Mesenchymal stem cell (in vitro differentiated cells and primary cell): Measurements from ENCODE around the gene CABLES2.

ENCODE experiments used
- DNase-seq: peaks from one replicate; pipeline ENCODE4 v3.0.0-alpha.2; 2013
- H2AFZ ChIP-seq: one replicate; pipeline ENCODE4 v1.6.1; 2013; ENCODE audit warnings: low read depth, mild to moderate bottlenecking, control low read depth, inconsistent platforms, low read length, moderate library complexity
- H2AK5ac ChIP-seq: 2 replicates; pipeline ENCODE4 v1.6.1; 2013; ENCODE audit warnings: low read length, moderate library complexity, mild to moderate bottlenecking, inconsistent platforms; ENCODE audit not compliant: severe bottlenecking
- H2BK120ac ChIP-seq: one replicate; pipeline ENCODE4 v1.6.1; 2013; ENCODE audit warnings: low read depth, mild to moderate bottlenecking, inconsistent platforms, low read length, moderate library complexity
- H2BK12ac ChIP-seq, 2 experiments: one replicate each; pipeline ENCODE4 v1.6.1; 2013; ENCODE audit warnings: inconsistent platforms in 2 of 2, low read length in 2 of 2, mild to moderate bottlenecking in 2 of 2, moderate library complexity in 2 of 2, control low read depth in 1 of 2
- H2BK15ac ChIP-seq: one replicate; pipeline ENCODE4 v1.6.1; 2013; ENCODE audit warnings: mild to moderate bottlenecking, low read depth, inconsistent platforms; ENCODE audit not compliant: poor library complexity, severe bottlenecking
- H2BK5ac ChIP-seq: 2 replicates; pipeline ENCODE4 v1.6.1; 2013; ENCODE audit warnings: low read depth, mild to moderate bottlenecking, low read length, control low read depth, inconsistent platforms; ENCODE audit not compliant: poor library complexity, severe bottlenecking
- H3K14ac ChIP-seq, 2 experiments: one replicate each; pipeline ENCODE4 v1.6.1; 2013; ENCODE audit warnings: inconsistent platforms in 2 of 2, low read length in 2 of 2, control low read depth in 1 of 2, mild to moderate bottlenecking in 1 of 2, moderate library complexity in 1 of 2
- H3K18ac ChIP-seq, 2 experiments: one replicate each; pipeline ENCODE4 v1.6.1; 2013; ENCODE audit warnings: inconsistent platforms in 2 of 2, low read length in 2 of 2, control low read depth in 1 of 2, low read depth in 1 of 2, mild to moderate bottlenecking in 1 of 2
- H3K23ac ChIP-seq, 2 experiments: one replicate each; pipeline ENCODE4 v1.6.1; 2013; ENCODE audit warnings: inconsistent platforms in 2 of 2, low read length in 2 of 2, mild to moderate bottlenecking in 2 of 2, moderate library complexity in 2 of 2, control low read depth in 1 of 2
- H3K27ac ChIP-seq: 2 replicates; pipeline ENCODE4 v1.5.1; 2013; ENCODE audit warnings: mild to moderate bottlenecking, moderate library complexity, low read length, control low read depth, inconsistent platforms; ENCODE audit not compliant: poor library complexity, severe bottlenecking
- H3K27me3 ChIP-seq, 2 experiments: 2 replicates each; pipeline versions ENCODE4 v1.6.1 to v1.7.0; 2013; ENCODE audit warnings: low read length in 2 of 2, mild to moderate bottlenecking in 2 of 2, moderate library complexity in 2 of 2, control low read depth in 1 of 2, inconsistent platforms in 1 of 2; ENCODE audit not compliant: control insufficient read depth in 1 of 2, insufficient read depth in 1 of 2
- H3K36me3 ChIP-seq, 2 experiments: 2 replicates each; pipeline versions ENCODE4 v1.6.1 to v1.7.0; 2013; ENCODE audit warnings: low read length in 2 of 2, control low read depth in 1 of 2, inconsistent platforms in 1 of 2, low read depth in 1 of 2, mild to moderate bottlenecking in 1 of 2; ENCODE audit not compliant: insufficient read depth in 2 of 2, control insufficient read depth in 1 of 2
- H3K4ac ChIP-seq, 2 experiments: one replicate each; pipeline ENCODE4 v1.6.1; 2013; ENCODE audit warnings: inconsistent platforms in 2 of 2, low read length in 2 of 2, mild to moderate bottlenecking in 2 of 2, moderate library complexity in 2 of 2, control low read depth in 1 of 2, low read depth in 1 of 2
- H3K4me1 ChIP-seq: 2 replicates; pipeline ENCODE4 v1.6.1; 2013; ENCODE audit warnings: low read depth, low read length, control low read depth; ENCODE audit not compliant: control insufficient read depth, insufficient read depth
- H3K4me2 ChIP-seq: 2 replicates; pipeline ENCODE4 v1.6.1; 2013; ENCODE audit warnings: low read length, mild to moderate bottlenecking, inconsistent platforms; ENCODE audit not compliant: poor library complexity, severe bottlenecking
- H3K4me3 ChIP-seq, 2 experiments: 2 replicates each; pipeline versions ENCODE4 v1.5.1 to v1.7.0; 2013; ENCODE audit warnings: low read length in 2 of 2, mild to moderate bottlenecking in 2 of 2, control low read depth in 1 of 2, low read depth in 1 of 2; ENCODE audit not compliant: insufficient read depth in 1 of 2
- H3K79me1 ChIP-seq: replicated peaks from 2 replicates; pipeline ENCODE4 v1.6.1; 2013; ENCODE audit warnings: mild to moderate bottlenecking, control low read depth, low read length, inconsistent platforms; ENCODE audit not compliant: poor library complexity, severe bottlenecking
- H3K9ac ChIP-seq: 2 replicates; pipeline ENCODE4 v1.7.0; 2013; ENCODE audit warnings: mild to moderate bottlenecking, low read length, moderate library complexity
- H3K9me3 ChIP-seq: 2 replicates; pipeline ENCODE4 v1.7.0; 2013; ENCODE audit warnings: mild to moderate bottlenecking, low read length; ENCODE audit not compliant: control insufficient read depth
- H4K8ac ChIP-seq: one replicate; pipeline ENCODE4 v1.6.1; 2013; ENCODE audit warnings: inconsistent platforms, mild to moderate bottlenecking, low read length, moderate library complexity
- H4K91ac ChIP-seq: one replicate; pipeline ENCODE4 v1.6.1; 2013; ENCODE audit warnings: mild to moderate bottlenecking, low read length, inconsistent platforms
- WGBS: methylation state at CpG from one replicate; pipeline ENCODE4 v1.1.7; 2013; ENCODE audit warnings: mixed read lengths; 5-methylcytosine and 5-hydroxymethylcytosine counted together

Gene CABLES2

DNA sequence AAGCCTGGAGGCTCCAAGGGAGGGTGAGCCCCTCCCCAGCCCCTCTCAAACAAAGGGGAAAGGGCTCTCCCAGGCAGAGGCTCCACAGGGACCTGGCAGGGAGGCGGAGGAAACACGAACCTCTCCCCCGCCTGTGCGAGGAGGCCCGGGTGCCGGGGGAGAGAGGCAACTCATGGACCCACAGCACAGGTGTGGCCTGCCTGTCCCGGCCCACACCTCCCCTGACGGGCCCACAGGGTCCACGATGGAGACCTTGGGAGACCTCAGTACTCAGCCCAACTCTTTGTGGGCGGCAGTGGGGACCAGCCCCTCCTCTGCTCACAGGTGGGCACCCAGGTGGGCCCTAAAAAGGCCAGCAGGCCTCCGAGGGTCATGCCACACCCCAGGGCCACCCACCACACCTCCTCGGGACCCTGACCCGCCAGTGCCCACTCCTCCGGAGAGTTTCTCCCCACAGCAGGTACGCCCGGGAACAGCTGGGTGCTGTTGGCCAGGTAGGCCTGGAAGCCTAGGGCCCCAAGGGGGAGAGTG, 52.2 kb downstream of the CABLES2 start:
- WGBS, result 78% methylated on average over 16 of the region's 16 CpGs
- peaks cover 92% of the 10 kb centered on the region for H3K4me1 ChIP-seq
- H4K91ac ChIP-seq, result no peak overlapping the region
- peak overlapping the region; percentile 59 for H3K9ac ChIP-seq
- peak overlapping the region in 1 of 2 experiments; percentile 29 for H3K4ac ChIP-seq
- H3K23ac ChIP-seq, result no peak overlapping the region
- peak overlapping the region; percentile 13 for H2BK120ac ChIP-seq
- H2AFZ ChIP-seq, result no peak overlapping the region
- H3K4me2 ChIP-seq, result peak overlapping the region; percentile 67
- H3K14ac ChIP-seq, result no peak overlapping the region
- peak overlapping the region; percentile 19 to 61 for H3K18ac ChIP-seq
- H4K8ac ChIP-seq, result peak overlapping the region; percentile 45
- H3K9me3 ChIP-seq, result no peaks in the 10 kb centered on the region
- H2AK5ac ChIP-seq, result peak overlapping the region; percentile 100
- H2BK12ac ChIP-seq, result peak overlapping the region in 1 of 2 experiments; percentile 83
- peaks cover 19% of the 10 kb centered on the region for H3K79me1 ChIP-seq
- peak overlapping the region in 1 of 2 experiments; percentile 19 for H3K4me3 ChIP-seq
- no peak for DNase-seq
- H3K27me3 ChIP-seq, result no peaks in the 10 kb centered on the region
- peak overlapping the region; percentile 96 for H3K27ac ChIP-seq
- H2BK15ac ChIP-seq, result peak overlapping the region; percentile 60
- H3K36me3 ChIP-seq, result peaks cover 8 to 94% of the 10 kb centered on the region in 2 experiments
- H2BK5ac ChIP-seq, result peak overlapping the region; percentile 71

DNA sequence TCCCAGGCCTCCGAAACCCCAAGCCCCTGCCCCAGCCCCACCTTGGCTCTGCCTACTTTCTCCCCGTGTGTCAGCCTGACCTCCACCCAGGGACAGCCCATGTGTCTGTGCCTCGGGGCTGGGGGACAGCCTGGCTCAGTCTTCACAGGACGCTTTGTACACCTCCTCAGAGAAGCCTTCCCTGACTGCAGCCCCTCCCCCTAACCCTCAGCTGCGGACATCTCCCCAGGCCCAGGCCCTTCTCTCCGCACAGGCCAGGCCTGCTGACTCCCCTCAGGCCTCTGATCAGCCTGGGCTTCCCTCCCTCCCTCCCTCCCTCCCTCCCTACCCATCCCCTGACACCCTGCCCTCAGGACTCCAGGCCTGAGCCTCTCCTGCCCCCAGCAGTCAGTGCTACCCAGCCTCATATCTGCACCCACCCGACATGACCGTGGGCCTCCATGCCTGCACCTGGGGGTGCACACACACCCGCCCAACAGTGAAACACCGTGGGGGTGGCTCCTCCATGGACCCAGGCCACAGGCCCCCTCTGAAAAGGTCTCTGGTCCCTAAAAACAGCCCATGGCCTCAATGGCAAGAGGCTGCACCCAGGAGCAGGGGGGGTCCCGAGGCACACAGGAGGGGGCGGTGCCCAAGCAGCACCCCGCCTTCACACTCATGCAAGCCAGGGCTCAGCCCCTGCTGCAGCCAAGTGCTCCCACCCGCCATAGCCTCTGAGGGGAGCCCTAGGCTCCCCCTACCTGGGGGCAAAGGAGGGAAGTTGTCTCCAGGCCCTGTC, 52.9 kb downstream of the CABLES2 start:
- Histone ChIP-seq H3K79me1 (peaks cover 19% of the 10 kb centered on the region), H3K14ac (peak overlapping the region in 1 of 2 experiments; percentile 7), H2BK5ac (peak overlapping the region; percentile 71), H3K9ac (no peak overlapping the region), H3K18ac (peak overlapping the region in 1 of 2 experiments; percentile 61), H3K4me3 (no peak overlapping the region), H2BK12ac (no peak overlapping the region), H3K36me3 (peaks cover 9 to 89% of the 10 kb centered on the region in 2 experiments), H3K9me3 (peaks cover 2% of the 10 kb centered on the region), H3K4ac (no peak overlapping the region), H3K23ac (no peak overlapping the region), H2BK15ac (no peak overlapping the region), H2AFZ (no peak overlapping the region), H4K91ac (no peak overlapping the region), H3K4me1 (peaks cover 87% of the 10 kb centered on the region), H4K8ac (no peak overlapping the region), H3K27ac (peak overlapping the region; percentile 96), H2BK120ac (no peak overlapping the region), H3K27me3 (no peaks in the 10 kb centered on the region), H3K4me2 (no peak overlapping the region), H2AK5ac (peak overlapping the region; percentile 100)
- DNase-seq, result no peak
- 74% methylated on average over 14 of the region's 14 CpGs for WGBS

DNA sequence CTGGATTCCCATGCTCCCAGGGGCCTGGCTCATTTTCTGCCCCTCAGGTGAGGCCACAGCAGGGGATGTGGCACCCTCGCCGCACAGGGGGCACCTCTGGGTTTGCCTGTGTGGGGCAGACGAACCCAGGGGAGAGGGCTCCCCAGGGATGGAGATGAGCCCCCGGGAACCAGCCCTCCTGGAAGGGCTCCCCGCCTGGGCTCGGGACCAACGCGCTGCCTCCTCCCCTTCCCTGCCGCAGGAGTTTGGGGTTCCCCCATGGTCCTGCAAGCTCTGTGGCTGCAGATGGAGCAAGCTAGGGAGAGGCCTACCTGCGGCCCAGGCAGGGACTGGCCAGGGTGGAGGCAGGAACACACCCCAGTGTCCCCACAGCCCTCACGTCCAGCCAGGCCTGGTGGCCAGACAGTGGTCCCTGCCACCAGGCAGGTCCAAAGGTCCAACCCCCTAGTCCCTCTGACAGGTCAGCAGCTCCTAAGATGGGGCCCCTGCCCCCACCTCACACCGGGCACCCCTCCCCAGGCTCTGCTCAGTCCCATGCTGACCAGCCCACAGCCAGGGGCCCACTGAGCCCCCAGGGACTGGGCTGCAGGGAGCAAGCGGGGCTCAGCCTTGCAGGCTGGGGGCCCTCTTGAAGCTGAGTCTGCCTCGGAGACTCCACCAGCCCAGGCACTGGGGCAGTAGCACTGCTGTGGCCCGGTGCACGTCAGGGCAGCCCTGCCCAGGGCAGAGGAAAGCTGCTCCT, 53.6 kb downstream of the CABLES2 start:
- 96% methylated on average over 16 of the region's 16 CpGs for WGBS
- H3K27ac ChIP-seq, result peak overlapping the region; percentile 14

More for the DNA sequence above, 53.6 kb downstream of the CABLES2 start:
- Histone ChIP-seq H3K27me3 (no peaks in the 10 kb centered on the region), H2AK5ac (peak overlapping the region; percentile 10), H3K4ac (no peak overlapping the region), H2AFZ (no peak overlapping the region), H3K9ac (no peak overlapping the region), H3K14ac (no peak overlapping the region), H3K4me1 (peaks cover 80% of the 10 kb centered on the region), H3K18ac (no peak overlapping the region), H4K8ac (no peak overlapping the region), H2BK5ac (no peak overlapping the region), H3K9me3 (peaks cover 3% of the 10 kb centered on the region), H3K4me2 (no peak overlapping the region), H2BK120ac (peak overlapping the region; percentile 59), H3K79me1 (peaks cover 16% of the 10 kb centered on the region), H2BK12ac (no peak overlapping the region), H4K91ac (peak overlapping the region; percentile 18), H2BK15ac (no peak overlapping the region), H3K23ac (no peak overlapping the region), H3K4me3 (no peak overlapping the region), H3K36me3 (peaks cover 9 to 82% of the 10 kb centered on the region in 2 experiments)
- DNase-seq, result no peak
